ENCODE data around the gene OR9I1. TPM values are rescaled to one million over a fixed set of nuclear protein-coding genes. Genes with fewer than 3 reads are reported as not detected.

Gene OR9I1, protein sequence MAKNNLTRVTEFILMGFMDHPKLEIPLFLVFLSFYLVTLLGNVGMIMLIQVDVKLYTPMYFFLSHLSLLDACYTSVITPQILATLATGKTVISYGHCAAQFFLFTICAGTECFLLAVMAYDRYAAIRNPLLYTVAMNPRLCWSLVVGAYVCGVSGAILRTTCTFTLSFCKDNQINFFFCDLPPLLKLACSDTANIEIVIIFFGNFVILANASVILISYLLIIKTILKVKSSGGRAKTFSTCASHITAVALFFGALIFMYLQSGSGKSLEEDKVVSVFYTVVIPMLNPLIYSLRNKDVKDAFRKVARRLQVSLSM
- not detected for total RNA-seq

DNA sequence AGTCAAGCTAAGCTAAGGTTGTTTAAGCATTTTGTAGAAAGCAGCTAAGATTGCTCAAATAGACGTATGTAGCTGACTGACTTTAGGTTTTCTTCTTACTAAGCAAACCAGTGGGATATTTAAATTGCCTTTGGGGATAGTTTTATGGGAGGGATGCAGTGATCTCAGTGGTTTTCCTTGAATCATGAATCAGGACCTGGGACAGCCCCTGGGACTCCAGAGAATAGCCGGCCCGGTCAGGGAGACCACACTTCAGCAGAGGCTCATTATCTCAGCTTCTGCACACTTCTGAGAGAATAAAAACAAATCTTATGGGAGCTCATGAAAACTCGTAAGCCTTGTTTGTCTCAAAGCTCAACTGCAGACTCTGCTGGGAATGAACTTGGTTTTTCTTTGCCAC is at the start of gene OR9I1:
Gene OR9I1, minus strand, starts transcription at position 62 of the 400 bp plus-strand sequence. CDS start 6,086 bp downstream, outside the sequence.
- H3K9me3 Mint-ChIP-seq, result no peaks in the 10 kb centered on the region
- H3K36me3 Mint-ChIP-seq (ENCODE audit: insufficient read depth in 2 of 2), result no peaks in the 10 kb centered on the region
- ATAC-seq (replicated peaks in 1 of 2) (no peak), DNase-seq (no peak)
- no peaks in the 10 kb centered on the region for H3K4me1 Mint-ChIP-seq (ENCODE audit: low read depth)
- no peaks in the 10 kb centered on the region for H3K27me3 Mint-ChIP-seq (ENCODE audit: low read depth)
- H3K27ac Mint-ChIP-seq, result no peak within 1 kb of the TSS
- H3K4me3 Mint-ChIP-seq, result no peak within 1 kb of the TSS

DNA sequence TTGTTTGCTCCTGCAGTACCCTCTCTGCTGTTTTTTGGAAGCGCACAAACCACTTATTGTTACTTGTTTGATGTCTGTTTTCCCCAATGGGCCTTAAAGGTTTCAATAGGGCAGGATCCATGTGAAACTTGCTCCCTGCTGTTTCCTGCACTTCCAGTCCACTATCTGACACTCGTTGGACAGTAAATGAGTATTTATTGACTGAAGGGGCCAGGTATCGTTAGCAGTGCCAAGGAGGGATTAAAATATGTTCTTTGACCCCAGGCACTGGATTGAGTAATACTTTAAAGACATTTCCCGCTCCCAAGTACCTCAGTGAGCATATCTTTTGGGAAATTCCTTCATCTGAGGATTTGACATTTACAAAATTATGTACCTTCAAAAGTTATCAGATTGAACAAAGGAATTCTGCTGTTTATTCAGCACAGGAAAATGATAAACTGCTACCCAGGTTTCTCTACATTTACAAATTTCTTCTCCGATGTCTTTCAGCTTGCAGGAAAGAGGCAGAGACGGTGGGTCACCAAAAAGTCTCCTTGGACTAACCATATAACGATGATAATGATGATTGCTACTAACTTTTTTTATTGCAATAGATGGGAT is 40.3 kb upstream of the OR9I1 start:
- no peaks in the 10 kb centered on the region for H3K36me3 Mint-ChIP-seq (ENCODE audit: insufficient read depth in 2 of 2)
- ATAC-seq (replicated peaks in 1 of 2) (no peak), DNase-seq (no peak)
- H3K27me3 Mint-ChIP-seq (ENCODE audit: low read depth), result no peaks in the 10 kb centered on the region
- no peak overlapping the region for H3K4me3 Mint-ChIP-seq
- no peaks in the 10 kb centered on the region for H3K4me1 Mint-ChIP-seq (ENCODE audit: low read depth)
- no peaks in the 10 kb centered on the region for H3K9me3 Mint-ChIP-seq
- no peak overlapping the region for H3K27ac Mint-ChIP-seq

DNA sequence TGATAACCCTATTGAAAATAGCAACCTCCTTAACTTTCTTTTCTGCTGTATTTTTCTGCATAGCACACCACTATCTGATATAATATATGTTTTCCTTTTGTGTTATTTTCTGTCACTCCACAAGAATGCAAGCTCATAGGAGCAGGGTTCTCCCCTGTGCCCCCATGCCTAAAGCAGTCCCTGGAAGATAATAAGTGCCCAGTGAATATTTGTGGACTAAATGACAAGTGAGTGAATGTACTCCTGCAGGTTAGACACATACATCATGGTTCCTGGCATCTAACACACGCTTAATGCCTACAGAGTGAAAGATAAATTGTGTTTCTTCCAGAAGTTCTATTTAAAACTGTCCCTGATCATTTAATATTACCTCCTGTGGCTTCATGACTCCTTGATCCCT is 39.7 kb upstream of the OR9I1 start:
- no peak overlapping the region for H3K27ac Mint-ChIP-seq
- no peaks in the 10 kb centered on the region for H3K4me1 Mint-ChIP-seq (ENCODE audit: low read depth)
- no peaks in the 10 kb centered on the region for H3K36me3 Mint-ChIP-seq (ENCODE audit: insufficient read depth in 2 of 2)
- no peaks in the 10 kb centered on the region for H3K27me3 Mint-ChIP-seq (ENCODE audit: low read depth)
- ATAC-seq (replicated peaks in 1 of 2), result no peak
- H3K4me3 Mint-ChIP-seq, result no peak overlapping the region
- DNase-seq, result no peak
- H3K9me3 Mint-ChIP-seq, result no peaks in the 10 kb centered on the region

DNA sequence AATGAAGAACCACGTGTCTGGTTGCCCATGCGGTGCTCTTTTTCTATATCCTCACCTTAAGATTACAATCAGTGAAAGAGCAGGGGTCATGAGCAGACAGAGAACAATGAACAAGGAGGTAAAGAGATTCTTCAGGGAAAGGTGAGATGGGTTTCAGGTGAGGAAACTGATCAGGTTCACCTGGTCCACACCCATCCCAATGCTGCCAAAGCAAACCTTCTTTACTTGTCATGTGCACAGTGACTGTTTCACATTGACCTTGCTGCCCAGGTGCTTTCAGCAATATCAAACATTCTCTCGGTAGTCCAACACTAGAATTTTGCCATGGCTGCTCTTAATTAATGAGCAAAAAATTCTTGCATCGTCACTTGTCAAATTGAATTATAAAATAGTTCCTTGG is 39.1 kb upstream of the OR9I1 start:
- no peak for DNase-seq
- Mint-ChIP-seq H3K4me1 (ENCODE audit: low read depth) (no peaks in the 10 kb centered on the region), H3K27me3 (ENCODE audit: low read depth) (no peaks in the 10 kb centered on the region), H3K4me3 (no peak overlapping the region), H3K9me3 (no peaks in the 10 kb centered on the region), H3K27ac (no peak overlapping the region), H3K36me3 (ENCODE audit: insufficient read depth in 2 of 2) (no peaks in the 10 kb centered on the region)
- ATAC-seq (replicated peaks in 1 of 2), result no peak

DNA sequence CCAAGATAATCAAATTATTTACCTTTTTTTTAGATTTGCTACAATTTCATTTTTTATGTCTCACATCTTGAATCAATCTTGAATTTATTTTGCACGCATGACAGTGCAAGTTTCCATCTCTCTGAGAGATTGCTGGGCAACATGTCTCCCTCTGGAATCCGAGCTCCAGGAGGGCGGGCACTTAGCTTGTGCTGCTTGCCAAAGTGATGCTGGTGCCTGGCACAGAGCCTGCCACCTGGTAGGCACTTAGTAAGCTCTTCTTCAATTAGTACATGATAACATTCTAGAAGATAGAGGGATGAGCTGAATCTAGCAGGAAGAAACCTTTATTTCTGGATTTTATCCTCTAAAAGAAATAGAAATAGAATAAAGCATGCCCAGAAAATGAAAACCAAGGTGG is 27.5 kb upstream of the OR9I1 start:
- Mint-ChIP-seq H3K27me3 (ENCODE audit: low read depth) (peaks cover 13% of the 10 kb centered on the region), H3K4me3 (no peak overlapping the region), H3K9me3 (no peaks in the 10 kb centered on the region), H3K36me3 (ENCODE audit: insufficient read depth in 2 of 2) (no peaks in the 10 kb centered on the region), H3K27ac (no peak overlapping the region), H3K4me1 (ENCODE audit: low read depth) (no peaks in the 10 kb centered on the region)
- DNase-seq (no peak), ATAC-seq (replicated peaks in 1 of 2) (no peak)

DNA sequence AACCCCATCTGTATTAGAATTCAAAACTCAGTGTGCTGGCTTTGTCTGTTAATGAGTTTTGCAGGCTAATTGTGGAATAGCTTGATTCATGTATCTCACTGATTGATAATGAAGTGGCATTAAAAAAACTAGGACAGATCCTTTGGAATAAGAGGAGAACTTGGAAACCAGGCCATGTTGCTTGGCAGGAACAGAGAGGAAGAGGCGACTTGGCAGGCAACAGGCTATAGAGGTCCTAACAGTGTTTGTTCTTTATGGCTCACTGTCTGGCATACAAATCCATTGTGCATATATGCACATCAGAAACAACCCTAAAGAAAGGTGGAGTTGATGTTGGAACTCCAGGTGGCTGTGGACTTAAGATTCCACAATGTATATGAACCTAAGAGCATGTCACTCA is 17.4 kb upstream of the OR9I1 start:
- Mint-ChIP-seq H3K36me3 (ENCODE audit: insufficient read depth in 2 of 2) (peaks cover 0 to 1% of the 10 kb centered on the region in 2 donors), H3K9me3 (peaks cover 1 to 2% of the 10 kb centered on the region in 2 donors), H3K4me3 (no peak overlapping the region), H3K27me3 (ENCODE audit: low read depth) (peaks cover 21% of the 10 kb centered on the region), H3K4me1 (ENCODE audit: low read depth) (no peaks in the 10 kb centered on the region), H3K27ac (no peak overlapping the region)
- ATAC-seq (replicated peaks in 1 of 2) (no peak), DNase-seq (no peak)

DNA sequence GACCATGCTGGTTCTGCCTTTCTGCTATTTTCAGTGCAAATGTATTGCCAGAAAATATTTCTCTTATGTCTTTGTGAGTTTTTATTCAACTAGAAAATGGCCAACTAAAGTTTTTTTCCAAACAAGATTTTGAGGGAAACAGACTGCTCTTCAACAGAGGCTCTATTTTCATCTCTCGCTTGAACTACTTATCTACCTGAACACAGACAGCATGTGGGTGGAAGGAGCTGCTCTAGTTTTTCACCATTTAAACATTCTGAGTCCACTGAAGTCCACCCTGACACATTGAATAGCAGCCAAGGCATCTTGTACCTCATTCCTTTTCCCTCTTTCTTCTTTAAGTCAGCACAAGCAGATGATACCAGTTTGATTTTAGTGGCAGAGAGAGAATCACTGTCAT is 9.8 kb upstream of the OR9I1 start:
- H3K27ac Mint-ChIP-seq, result no peak overlapping the region
- H3K36me3 Mint-ChIP-seq (ENCODE audit: insufficient read depth in 2 of 2), result no peaks in the 10 kb centered on the region
- H3K4me3 Mint-ChIP-seq, result no peak overlapping the region
- DNase-seq, result no peak
- no peaks in the 10 kb centered on the region for H3K4me1 Mint-ChIP-seq (ENCODE audit: low read depth)
- no peak for ATAC-seq (replicated peaks in 1 of 2)
- H3K27me3 Mint-ChIP-seq (ENCODE audit: low read depth), result peaks cover 8% of the 10 kb centered on the region
- no peaks in the 10 kb centered on the region for H3K9me3 Mint-ChIP-seq

DNA sequence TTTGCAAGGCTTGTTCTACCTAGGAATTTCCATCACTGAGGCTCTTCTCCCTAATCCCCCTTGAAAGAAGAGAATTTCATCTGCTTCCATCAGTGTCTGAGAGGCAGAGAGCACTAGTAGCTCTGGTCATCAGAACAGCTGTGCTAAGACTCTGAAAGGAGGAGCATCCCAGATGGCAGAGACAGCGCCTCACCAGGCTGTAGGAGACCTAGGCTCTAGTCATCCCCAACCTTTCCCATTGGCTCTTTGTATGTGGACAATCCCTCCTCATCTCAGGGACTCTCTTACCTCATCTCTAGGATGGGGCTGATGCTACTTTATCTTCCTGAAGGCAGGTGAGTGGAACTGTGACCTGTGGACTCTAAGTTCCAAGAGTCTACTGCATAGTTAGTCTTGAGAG is 8.8 kb upstream of the OR9I1 start:
- Mint-ChIP-seq H3K4me3 (no peak overlapping the region), H3K4me1 (ENCODE audit: low read depth) (no peaks in the 10 kb centered on the region), H3K9me3 (no peaks in the 10 kb centered on the region), H3K27me3 (ENCODE audit: low read depth) (peaks cover 8% of the 10 kb centered on the region), H3K27ac (no peak overlapping the region), H3K36me3 (ENCODE audit: insufficient read depth in 2 of 2) (no peaks in the 10 kb centered on the region)
- ATAC-seq (replicated peaks in 1 of 2), result no peak
- DNase-seq, result no peak

DNA sequence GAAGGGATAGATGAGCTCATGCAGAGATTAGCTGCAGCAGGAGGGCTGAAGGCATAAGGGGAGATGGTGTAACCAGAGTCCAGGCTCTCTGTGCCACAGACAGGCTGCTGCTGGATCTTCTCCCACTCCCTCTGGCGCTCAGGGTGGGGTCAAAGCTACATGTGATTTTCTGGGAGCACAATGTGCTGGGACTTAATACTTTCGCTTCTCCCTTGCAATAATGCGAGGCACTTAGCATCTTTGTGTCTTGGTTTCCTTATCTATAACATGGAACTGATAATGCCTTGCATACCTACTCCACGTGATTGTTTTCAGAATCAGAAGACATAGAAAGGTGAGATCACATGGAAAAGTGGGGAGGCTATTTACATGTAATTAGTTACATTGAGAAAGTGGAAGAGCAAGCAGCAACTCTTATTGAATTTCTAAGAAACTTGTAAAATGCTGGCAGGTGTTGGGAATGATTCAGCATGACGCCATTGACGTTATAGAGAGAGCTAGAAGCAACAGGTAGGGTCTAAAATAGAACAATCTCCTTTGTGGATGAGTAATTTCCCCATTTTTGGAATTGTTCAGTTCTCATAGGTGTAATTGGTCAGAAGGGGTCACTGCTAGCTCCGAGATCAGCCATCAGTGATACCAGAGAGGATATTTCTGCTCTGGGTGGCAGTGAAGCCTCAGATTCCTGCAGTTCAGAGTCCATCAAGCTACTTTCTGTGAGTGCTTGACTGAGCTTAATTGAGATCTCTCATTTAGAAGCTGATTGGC is 8.2 kb upstream of the OR9I1 start:
- no peaks in the 10 kb centered on the region for H3K36me3 Mint-ChIP-seq (ENCODE audit: insufficient read depth in 2 of 2)
- no peak overlapping the region for H3K4me3 Mint-ChIP-seq
- no peaks in the 10 kb centered on the region for H3K9me3 Mint-ChIP-seq
- H3K27me3 Mint-ChIP-seq (ENCODE audit: low read depth), result peaks cover 8% of the 10 kb centered on the region
- ATAC-seq (replicated peaks in 1 of 2), result no peak
- H3K27ac Mint-ChIP-seq, result no peak overlapping the region
- DNase-seq, result no peak
- no peaks in the 10 kb centered on the region for H3K4me1 Mint-ChIP-seq (ENCODE audit: low read depth)

DNA sequence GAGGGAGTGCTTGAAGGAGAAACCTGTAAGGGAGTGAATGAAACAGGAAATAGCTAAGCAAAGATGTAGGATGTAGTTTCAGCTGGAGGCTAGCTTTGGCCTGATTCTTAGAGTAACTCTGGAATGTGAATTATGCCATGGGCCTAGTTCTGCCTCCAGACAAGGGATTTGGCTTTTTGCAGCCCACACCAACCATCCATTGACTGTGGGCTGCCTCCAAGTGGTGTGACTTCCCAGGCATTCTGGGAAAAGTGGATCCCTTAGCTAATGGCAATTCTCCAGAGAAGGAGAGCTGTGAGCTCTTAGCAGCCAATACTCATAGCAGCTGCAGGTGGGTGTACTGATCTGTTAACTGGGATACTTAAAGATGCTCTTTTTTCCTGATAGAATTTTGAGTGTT is 2.0 kb upstream of the OR9I1 start:
- Mint-ChIP-seq H3K9me3 (no peaks in the 10 kb centered on the region), H3K27ac (no peak overlapping the region), H3K4me1 (ENCODE audit: low read depth) (no peaks in the 10 kb centered on the region), H3K36me3 (ENCODE audit: insufficient read depth in 2 of 2) (no peaks in the 10 kb centered on the region), H3K4me3 (no peak overlapping the region), H3K27me3 (ENCODE audit: low read depth) (no peaks in the 10 kb centered on the region)
- ATAC-seq (replicated peaks in 1 of 2), result no peak
- DNase-seq, result no peak

DNA sequence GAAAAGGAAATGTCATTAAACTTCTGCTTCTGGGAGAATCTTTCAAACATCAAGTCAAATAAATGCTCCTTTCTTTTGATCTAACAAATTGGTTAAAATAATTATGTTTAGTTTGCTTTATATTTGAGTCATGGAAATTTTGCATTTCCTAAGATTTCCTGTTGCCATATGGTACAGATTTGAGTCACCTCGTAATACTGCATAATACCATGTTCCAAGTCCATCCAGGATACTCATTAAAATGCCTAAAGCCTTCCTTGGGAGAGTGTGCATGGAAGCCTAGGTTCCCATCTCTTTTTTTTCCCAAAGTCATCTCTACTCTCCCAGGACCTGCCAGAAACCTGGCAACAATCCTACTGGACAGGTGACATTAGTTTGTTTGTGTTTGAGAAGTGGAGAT is 4.2 kb downstream of the OR9I1 start:
- Mint-ChIP-seq H3K4me1 (ENCODE audit: low read depth) (no peaks in the 10 kb centered on the region), H3K27ac (no peak overlapping the region), H3K9me3 (no peaks in the 10 kb centered on the region), H3K27me3 (ENCODE audit: low read depth) (peaks cover 13% of the 10 kb centered on the region), H3K4me3 (no peak overlapping the region), H3K36me3 (ENCODE audit: insufficient read depth in 2 of 2) (no peaks in the 10 kb centered on the region)
- no peak for DNase-seq
- ATAC-seq (replicated peaks in 1 of 2), result no peak

DNA sequence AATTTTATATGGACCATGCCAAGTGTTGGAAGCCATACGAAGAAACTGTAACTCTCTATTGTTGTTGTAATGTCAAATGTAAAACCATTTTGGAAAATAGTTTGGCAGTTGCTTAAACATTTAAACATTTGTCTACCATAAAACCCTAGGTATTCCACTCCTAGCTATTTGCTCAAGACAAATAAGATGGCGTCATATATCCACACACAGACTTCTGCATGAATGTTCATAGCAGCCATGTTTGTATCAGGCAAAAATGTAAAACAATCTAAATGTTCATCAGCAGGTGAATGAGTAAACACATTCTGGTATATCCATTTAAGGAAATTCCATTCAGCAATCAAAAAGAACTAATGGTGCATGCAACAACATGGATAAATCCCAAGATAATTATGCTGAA is 27.9 kb downstream of the OR9I1 start:
- no peaks in the 10 kb centered on the region for H3K27me3 Mint-ChIP-seq (ENCODE audit: low read depth)
- H3K36me3 Mint-ChIP-seq (ENCODE audit: insufficient read depth in 2 of 2), result peaks cover 0 to 2% of the 10 kb centered on the region in 2 donors
- peaks cover 5 to 6% of the 10 kb centered on the region in 2 donors for H3K9me3 Mint-ChIP-seq
- H3K4me3 Mint-ChIP-seq, result no peak overlapping the region
- no peak for ATAC-seq (replicated peaks in 1 of 2)
- H3K4me1 Mint-ChIP-seq (ENCODE audit: low read depth), result no peaks in the 10 kb centered on the region
- H3K27ac Mint-ChIP-seq, result no peak overlapping the region
- DNase-seq, result no peak

DNA sequence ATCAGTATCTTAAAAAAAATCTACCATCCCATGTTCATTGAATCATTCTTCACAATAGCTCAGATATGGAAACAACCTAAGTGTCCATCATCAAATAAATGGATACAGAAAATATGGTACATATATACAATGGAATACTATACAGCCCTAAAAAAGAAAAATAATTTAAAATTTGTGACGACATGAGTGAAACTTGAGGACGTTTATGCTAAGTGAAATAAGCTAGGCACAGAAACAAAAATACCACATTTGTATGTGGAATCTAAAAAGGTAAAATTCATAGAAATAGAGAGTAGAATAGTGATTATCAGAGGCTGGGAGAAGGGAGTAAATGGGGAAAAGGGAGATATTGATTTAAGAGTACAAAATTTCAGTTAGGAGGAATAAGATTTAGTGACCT is 38.8 kb downstream of the OR9I1 start:
- DNase-seq, result no peak
- Mint-ChIP-seq H3K4me1 (ENCODE audit: low read depth) (no peaks in the 10 kb centered on the region), H3K4me3 (no peak overlapping the region), H3K27me3 (ENCODE audit: low read depth) (peaks cover 12% of the 10 kb centered on the region), H3K36me3 (ENCODE audit: insufficient read depth in 2 of 2) (peaks cover 0 to 2% of the 10 kb centered on the region in 2 donors), H3K9me3 (peaks cover 2 to 5% of the 10 kb centered on the region in 2 donors), H3K27ac (no peak overlapping the region)
- ATAC-seq (replicated peaks in 1 of 2), result no peak
